Endometrial microvascular endothelial cells (primary cell): ENCODE measurements around the gene YDJC. TPM values are rescaled to one million over a fixed set of nuclear protein-coding genes. Genes with fewer than 3 reads are reported as not detected.
"Not testable (repeated sequence)": the region's sequence is repeated elsewhere in the genome, so short reads cannot be mapped to it uniquely, and the experiment has no call there.

Experiments
- in situ Hi-C: cut with HindIII; loops from 2 replicates; pipeline ENCODE4 v1.10.0; 2017; ENCODE audit warnings: low sequenced_read_pairs, low pct_unique_long_range_greater_than_20kb; ENCODE audit errors: inconsistent ontology term
- total RNA-seq: library from RNA; depleted of rRNA; stranded (reverse); fragments of >200 nt; gene quantifications from one replicate; pipeline ENCODE4 v1.2.3, GENCODE V29; 2015; ENCODE audit errors: inconsistent ontology term

Gene YDJC
- total RNA-seq, 1 donor from 2014 or later = 75.8 TPM

GRCh38 chr22:21652547-21653545 lies 23.0 kb upstream of the YDJC start:
- in situ Hi-C loops = no loop called here

DNA sequence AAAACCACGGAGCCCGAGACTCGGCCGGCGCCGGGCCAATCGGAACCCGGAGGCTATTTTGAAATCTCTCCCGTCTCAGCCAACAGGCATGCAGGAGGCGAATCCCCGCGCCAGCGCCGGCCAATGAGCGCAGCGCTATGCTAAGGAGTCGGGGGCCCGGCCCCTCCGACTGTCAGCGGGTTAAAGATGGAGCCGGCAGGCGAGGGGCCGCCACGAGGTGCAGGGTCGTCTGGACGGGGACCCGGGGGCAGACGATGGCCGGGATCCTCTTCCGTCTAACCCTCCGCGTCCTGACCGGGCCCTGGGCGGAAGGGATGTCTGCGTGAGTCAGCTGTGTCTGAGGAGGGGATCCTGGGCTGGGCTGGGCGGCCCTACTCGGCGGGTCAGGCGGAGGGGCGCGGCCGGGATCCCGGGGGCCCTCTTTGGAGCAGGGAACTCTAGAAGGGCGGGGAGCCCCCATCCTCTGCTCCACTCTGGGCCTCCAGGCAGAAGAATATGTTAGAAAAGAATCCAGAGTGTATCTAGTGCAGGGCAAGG lies 22.3 kb upstream of the YDJC start:
- in situ Hi-C loops = no loop called here

DNA sequence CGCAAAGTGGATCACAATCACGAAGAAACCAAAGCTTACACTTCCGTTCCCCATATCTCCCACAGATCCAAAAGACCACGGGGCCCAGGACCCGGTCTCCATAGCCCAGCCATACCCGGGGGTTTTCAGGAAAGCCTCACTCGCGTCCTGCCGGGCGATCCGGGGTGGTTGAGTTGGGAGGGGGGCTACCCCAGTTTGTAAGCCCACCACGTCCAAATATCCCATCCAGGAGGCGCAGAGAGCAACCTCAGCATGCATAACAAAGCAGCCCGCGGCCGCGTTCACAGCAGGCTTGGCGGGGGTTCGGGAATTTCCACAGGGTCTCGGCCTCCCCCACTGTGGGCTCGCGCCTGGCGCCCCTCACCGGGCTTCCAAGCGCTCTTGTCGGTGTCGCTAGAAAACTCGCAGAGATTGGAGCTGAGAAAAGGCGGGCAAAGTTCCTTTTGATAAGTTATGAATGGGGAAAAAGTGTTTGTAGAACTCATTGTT lies 21.7 kb upstream of the YDJC start:
- in situ Hi-C loops = no loop called here

DNA sequence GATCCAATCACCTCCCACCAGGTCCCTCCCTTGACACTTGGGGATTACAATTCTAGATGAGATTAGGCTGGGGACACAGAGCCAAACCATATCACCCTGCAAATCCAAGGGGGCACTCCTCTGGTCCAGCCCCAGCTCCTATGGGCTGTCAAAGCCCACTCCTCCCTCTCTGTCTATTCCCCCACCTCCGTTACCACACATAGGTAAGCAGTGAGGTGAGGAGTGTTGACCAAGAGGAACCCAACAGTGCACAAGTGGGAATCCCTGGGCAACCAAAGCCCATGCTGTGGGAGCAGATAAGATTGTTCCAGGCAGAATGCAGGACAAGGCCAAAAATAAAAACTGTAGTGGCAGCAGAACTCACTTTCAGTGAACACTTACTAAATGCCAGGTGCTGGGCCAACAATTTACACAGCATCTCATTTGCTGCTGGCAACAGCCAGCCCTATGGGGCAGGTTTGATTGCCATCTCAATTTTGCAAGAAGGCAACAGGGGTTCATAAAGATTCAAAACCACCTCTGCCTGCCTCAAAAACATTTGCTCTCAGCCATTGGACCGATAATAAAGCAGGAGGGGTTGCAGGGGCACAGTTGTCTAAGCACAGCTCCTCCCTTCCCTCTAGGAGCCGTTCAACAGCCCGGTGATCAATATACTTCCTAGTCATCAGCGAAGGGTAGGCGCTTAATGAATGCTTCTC lies 21.1 kb upstream of the YDJC start:
- in situ Hi-C loops = no loop called here

DNA sequence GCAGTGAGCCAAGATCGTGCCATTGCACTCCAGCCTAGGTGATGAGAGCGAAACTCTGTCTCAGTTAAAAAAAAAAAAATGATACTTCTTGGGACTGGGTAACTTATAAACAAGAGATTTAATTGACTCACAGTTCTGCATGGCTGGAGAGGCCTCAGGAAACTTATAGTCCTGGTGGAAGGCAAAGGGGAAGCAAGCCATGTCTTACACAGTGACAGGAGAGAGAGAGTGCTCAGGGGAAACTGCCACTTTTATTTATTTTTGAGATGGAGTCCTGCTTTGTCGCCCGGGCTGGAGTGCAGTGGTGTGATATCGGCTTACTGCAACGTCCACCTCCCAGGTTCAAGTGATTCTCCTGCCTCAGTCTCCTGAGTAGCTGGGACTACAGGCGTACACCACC lies 20.5 kb upstream of the YDJC start:
- in situ Hi-C loops = no loop called here

DNA sequence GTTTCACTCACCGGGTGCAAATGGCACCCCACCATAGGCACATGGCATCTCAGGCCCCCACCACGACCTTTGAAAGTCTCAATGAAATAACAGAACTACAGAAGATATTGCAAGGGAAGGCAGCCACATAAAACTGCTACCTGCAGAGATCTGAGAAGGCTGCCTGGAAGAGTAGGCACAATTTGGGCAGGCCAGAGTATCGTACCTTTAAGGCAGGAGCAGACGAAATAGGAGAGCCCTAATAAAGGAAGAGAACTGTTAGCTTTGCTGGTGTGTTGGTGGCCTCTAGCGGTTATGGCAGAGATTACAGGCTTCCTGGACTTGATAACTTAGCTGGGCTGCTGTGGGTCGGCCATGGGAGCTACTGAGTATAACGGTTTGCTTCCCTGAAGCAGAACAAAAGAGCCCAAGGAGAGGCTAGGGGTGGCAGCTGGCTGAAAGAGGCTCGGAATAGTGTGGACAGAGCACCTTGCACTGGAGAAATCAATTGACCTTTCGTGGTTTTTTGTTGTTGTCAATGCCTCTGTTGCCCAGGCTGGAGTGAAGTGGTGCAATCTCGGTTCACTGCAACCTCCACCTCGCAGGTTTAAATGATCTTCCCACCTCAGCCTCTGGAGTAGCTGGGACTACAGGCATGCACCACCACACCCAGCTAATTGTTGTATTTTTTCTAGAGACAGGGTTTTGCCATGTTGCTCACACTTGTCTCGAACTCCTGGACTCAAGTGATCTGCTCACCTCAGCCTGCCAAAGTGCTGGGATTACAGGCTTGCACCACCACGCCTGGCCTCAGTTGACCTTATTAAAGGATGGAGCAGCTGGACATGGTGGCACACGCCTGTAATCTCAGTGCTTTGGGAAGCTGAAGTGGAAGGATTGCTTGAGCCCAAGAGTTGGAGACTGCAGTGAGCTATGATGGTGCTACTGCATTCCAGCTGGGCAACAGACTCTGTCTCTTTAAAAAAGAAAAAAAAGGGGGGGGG lies 17.1 kb upstream of the YDJC start:
- in situ Hi-C loops = no loop called here

DNA sequence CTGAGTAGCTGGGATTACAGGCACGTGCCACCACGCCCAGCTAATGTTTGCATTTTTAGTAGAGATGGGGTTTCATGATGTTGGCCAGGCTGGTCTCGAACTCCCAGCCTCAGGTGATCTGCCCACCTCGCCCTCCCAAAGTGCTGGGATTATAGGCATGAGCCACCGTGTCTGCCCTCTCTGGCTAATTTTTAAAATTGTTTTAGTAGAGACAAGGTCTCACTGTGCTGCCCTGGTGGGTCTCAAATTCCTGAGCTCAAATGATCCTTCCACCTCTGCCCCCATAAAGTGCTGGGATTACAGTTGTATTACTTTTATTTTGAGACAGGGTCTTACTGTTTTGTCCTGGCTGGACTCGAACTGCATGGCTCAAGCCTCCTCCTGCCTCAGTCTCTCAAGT lies 15.7 kb upstream of the YDJC start:
- in situ Hi-C loops = not testable (repeated sequence)

DNA sequence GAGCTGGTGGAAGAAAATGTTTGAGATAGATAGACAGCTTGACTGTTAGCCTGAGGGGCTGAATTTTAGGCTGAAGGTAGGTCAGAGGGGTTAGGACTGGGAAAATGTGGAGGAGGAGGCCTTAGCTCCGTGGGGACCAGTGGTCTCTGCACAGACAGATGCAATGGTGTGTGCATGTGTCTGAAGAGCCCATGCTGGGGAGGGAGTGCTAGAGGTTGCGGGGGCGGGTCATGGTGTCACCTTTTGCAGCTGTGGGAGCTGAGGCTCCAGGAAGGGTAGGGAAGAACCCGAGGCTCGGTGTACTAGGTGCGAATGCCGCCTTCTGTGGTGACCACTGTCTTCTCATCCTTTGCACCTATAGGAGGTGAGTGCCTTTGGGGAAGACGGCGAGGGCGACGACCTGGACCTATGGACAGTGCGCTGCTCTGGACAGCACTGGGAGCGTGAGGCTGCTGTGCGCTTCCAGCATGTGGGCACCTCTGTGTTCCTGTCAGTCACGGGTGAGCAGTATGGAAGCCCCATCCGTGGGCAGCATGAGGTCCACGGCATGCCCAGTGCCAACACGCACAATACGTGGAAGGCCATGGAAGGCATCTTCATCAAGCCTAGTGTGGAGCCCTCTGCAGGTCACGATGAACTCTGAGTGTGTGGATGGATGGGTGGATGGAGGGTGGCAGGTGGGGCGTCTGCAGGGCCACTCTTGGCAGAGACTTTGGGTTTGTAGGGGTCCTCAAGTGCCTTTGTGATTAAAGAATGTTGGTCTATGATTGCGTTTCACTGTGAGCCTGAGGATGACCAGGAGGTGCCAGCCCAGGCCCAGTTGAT lies 13.9 kb upstream of the YDJC start:
- in situ Hi-C loops = no loop called here

- in situ Hi-C loops = no loop called here
These were observed 13.0 kb upstream of the YDJC start for GRCh38 chr22:21642584-21643448.

- in situ Hi-C loops = no loop called here
These were observed 12.2 kb upstream of the YDJC start, which contains the start of gene SDF2L1 for GRCh38 chr22:21641789-21642583. SDF2L1 (plus strand) TSS chr22:21642302; CDS start chr22:21642337, 35 bp downstream.

GRCh38 chr22:21641417-21641788 lies 11.6 kb upstream of the YDJC start:
- in situ Hi-C loops = no loop called here

GRCh38 chr22:21640810-21641209 lies 11.0 kb upstream of the YDJC start:
- in situ Hi-C loops = no loop called here

DNA sequence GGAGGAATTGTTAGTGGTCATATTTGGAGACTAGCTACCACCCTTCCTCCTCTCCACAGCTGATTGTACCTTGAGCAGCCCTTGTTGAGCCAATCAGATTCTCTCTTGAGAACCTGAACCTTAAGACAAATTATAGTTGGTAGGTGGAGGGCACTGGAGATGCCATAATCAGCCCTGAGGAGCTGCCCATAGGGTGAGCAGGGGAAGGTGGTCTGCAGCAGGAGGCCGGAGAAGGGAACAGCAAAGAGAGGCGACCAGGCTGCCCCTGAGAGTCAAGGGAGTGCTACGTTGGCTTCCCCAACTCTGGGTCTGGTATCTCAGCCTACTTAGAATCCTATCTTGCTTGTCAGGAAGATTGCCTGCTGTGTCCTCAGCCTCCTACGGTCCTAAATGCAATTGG lies 9.5 kb upstream of the YDJC start:
- in situ Hi-C loops = no loop called here

DNA sequence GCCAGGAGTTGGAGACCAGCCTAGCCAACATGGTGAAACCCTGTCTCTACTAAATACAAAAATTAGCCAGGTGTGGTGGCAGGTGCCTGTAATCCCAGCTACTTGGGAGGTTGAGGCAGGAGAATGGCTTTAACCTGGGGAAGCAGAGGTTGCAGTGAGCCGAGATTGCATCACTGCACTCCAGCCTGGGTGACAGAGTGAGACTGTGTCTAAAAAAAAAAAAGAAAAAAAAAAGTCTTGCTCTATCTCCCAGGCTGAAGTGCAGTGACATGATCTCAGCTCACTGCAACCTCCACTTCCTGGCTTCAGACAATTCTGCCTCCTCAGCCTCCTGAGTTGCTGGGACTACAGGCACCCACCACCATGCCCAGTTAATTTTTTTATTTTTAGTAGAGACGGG lies 7.6 kb upstream of the YDJC start:
- in situ Hi-C loops = not testable (repeated sequence)

GRCh38 chr22:21636629-21637218 lies 6.9 kb upstream of the YDJC start:
- in situ Hi-C loops = no loop called here
